Stimulated activated naive B cell treated with anti-CD40 and anti-IgM and Interleukin-4, amounts not matched to agents 10 μg/mL and 1 μg/mL and 100 μg/mL, for 72 hours (primary cell): ENCODE data around the gene MACROD2.

ENCODE experiments used
- ATAC-seq, 2 donors: fragments of 150-1000 bp; cut with Tn5 transposase; replicated peaks; 2 replicates each; pipeline ENCODE4 v1.10.0; 2021; ENCODE audit warnings: moderate library complexity in 1 of 2
- DNase-seq: peaks from one replicate; pipeline ENCODE4 v3.0.0; 2021
- H3K27ac Mint-ChIP-seq: one replicate; pipeline ENCODE4 v1.8.0; 2022; ENCODE audit warnings: mild to moderate bottlenecking, mixed read lengths
- H3K27me3 Mint-ChIP-seq, 2 donors: one replicate each; pipeline ENCODE4 v1.8.0; 2022; ENCODE audit warnings: mixed read lengths in 2 of 2
- H3K36me3 Mint-ChIP-seq, 2 donors: one replicate each; pipeline ENCODE4 v1.8.0; 2022; ENCODE audit warnings: mixed read lengths in 2 of 2, mild to moderate bottlenecking in 1 of 2
- H3K4me1 Mint-ChIP-seq, 2 donors: one replicate each; pipeline ENCODE4 v1.8.0; 2022; ENCODE audit warnings: mixed read lengths in 2 of 2, mild to moderate bottlenecking in 1 of 2
- H3K4me3 Mint-ChIP-seq, 2 donors: one replicate each; pipeline ENCODE4 v1.8.0; 2022; ENCODE audit warnings: mild to moderate bottlenecking in 2 of 2, mixed read lengths in 2 of 2, moderate library complexity in 1 of 2
- H3K9me3 Mint-ChIP-seq, 2 donors: one replicate each; pipeline ENCODE4 v1.8.0; 2022; ENCODE audit warnings: mixed read lengths in 2 of 2, mild to moderate bottlenecking in 1 of 2

Gene MACROD2

DNA sequence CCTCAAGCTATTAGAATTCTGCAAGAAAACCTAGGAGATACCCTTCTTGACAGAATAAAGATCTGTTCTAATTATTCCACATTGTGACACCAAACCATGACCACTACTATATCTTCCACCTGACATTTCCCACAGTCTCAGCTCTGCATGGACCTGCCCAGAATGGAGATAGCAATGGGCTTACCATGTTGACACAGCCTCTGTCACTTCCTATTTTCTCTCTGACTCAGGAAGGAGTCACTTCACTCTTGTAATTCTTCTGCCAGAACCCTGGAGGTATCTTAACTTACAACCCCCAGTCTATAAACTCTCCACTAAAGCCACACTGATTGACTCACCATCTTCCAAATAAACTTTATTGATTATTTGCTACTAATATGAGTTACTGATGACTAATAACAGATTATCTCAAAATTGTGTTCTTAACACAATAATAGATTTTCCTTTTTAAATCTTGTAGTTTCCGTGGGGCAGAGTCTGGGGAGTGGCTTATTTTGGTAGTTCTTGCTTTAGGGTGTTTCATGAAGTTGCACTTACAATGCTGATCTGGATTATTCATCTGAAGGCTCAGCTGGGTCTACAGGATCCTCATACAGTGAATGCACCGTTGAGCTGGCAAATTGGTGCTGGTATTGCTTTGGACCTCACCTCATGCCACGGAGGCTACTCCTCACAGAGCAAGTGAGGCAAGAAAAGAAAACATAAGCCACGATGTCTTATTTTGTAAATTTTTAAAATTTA is 1708.0 kb downstream of the MACROD2 start:
- H3K27me3 Mint-ChIP-seq, result peaks cover 8 to 21% of the 10 kb centered on the region in 2 donors
- H3K4me3 Mint-ChIP-seq, result no peak overlapping the region
- no peak overlapping the region for H3K27ac Mint-ChIP-seq
- H3K36me3 Mint-ChIP-seq, result no peaks in the 10 kb centered on the region
- DNase-seq (no peak), ATAC-seq (peak; percentile 76 to 87)
- H3K4me1 Mint-ChIP-seq, result peaks cover 2 to 6% of the 10 kb centered on the region in 2 donors
- peaks cover 0 to 1% of the 10 kb centered on the region in 2 donors for H3K9me3 Mint-ChIP-seq

DNA sequence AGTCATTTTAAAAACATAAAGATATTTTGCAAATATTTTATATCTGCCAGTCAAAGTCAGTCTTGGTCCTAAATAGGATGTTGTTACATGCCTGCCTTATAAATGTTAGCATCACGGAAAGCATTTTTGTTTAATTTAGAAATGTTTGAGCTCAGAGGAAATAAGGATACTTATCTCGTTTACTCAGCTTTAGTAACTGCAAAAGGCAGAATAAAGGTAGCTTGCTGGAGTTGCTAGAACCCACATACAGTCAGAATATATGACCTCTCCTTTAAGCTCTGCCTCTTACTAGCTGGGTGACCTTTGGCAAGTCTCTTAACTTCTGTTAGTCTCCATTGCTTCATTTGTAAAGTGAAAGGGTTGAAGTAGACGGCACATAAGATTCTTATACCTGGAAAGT is 1710.7 kb downstream of the MACROD2 start:
- no peaks in the 10 kb centered on the region for H3K9me3 Mint-ChIP-seq
- DNase-seq (no peak), ATAC-seq (no peak)
- peaks cover 0 to 4% of the 10 kb centered on the region in 2 donors for H3K27me3 Mint-ChIP-seq
- no peaks in the 10 kb centered on the region for H3K36me3 Mint-ChIP-seq
- no peak overlapping the region for H3K4me3 Mint-ChIP-seq
- H3K4me1 Mint-ChIP-seq, result peaks cover 2 to 12% of the 10 kb centered on the region in 2 donors
- no peak overlapping the region for H3K27ac Mint-ChIP-seq

DNA sequence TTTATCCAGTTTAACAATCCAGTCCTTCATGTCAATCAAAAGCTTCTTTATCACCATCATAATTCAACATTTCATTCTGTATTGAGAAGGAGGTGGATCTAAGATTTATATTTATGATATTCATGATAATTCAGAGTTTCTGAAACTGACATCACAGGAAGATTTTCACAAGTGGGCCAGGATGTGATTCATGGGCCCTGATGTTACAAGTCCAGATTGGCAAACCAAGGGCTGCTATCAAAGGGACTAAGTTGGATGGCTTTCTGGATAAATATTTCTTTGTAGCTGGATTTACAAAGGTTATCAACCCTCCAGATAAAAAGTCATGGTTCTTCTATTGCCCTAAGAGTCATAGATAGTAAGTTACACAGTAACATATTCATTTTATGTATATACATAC is 1711.4 kb downstream of the MACROD2 start:
- Mint-ChIP-seq H3K9me3 (no peaks in the 10 kb centered on the region), H3K36me3 (no peaks in the 10 kb centered on the region), H3K4me3 (no peak overlapping the region), H3K27ac (no peak overlapping the region), H3K27me3 (peaks cover 0 to 4% of the 10 kb centered on the region in 2 donors), H3K4me1 (peaks cover 2 to 12% of the 10 kb centered on the region in 2 donors)
- ATAC-seq (no peak), DNase-seq (no peak)

DNA sequence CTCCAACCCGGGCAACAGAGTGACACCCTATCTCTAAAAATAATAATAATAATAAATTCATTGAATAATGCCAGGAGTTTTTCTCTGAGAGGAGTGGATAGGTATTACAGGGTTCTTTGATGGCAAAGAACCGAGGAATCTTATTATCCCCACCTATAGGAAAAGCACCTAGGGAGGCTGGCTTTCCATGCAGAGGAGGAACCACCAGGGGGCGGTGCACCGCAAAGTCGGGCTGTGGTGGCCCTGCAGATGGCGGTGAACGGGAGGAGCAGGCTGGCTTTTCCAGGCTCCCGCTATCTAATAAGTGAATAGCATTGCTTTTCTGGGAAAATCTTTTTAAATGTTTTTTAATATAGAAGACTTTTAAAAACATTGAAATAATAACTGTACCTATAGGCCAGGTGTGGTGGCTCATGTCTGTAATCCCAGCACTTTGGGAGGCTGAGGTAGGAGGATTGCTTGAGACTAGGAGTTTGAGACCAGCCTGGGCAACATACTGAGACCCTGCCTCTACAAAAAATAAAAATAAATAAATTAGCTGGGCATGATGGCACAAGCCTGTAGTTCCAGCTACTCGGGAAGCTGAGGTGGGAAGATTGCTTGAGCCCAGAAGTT is 1713.8 kb downstream of the MACROD2 start:
- Mint-ChIP-seq H3K4me1 (peaks cover 2 to 5% of the 10 kb centered on the region in 2 donors), H3K27me3 (peaks cover 0 to 4% of the 10 kb centered on the region in 2 donors), H3K4me3 (no peak overlapping the region), H3K27ac (no peak overlapping the region), H3K36me3 (no peaks in the 10 kb centered on the region), H3K9me3 (peaks cover 0 to 5% of the 10 kb centered on the region in 2 donors)
- DNase-seq, result peak; percentile 35
- peak in 1 of 2 donors; percentile 52 for ATAC-seq

DNA sequence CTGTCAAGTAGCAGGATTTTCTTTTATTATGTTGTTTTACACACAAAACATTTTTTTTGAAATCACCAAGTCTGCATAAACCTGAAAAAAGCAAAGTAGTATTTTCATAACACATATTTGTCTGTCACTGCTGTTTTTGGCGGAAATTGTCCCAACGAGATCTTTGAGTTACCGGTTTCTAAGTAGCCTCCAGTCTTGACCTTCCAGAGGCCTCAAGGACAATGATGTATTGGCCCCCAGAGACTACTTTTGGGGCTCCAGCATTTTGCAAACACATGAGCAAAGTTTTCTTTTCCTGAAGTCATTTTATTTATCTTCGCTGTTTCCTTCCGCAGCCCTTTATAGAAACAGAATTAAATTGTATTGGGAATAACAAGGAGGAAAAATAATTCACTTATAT is 1715.3 kb downstream of the MACROD2 start:
- DNase-seq, result no peak
- Mint-ChIP-seq H3K36me3 (no peaks in the 10 kb centered on the region), H3K4me1 (peaks cover 2 to 5% of the 10 kb centered on the region in 2 donors), H3K9me3 (peaks cover 0 to 5% of the 10 kb centered on the region in 2 donors), H3K4me3 (no peak overlapping the region), H3K27ac (no peak overlapping the region), H3K27me3 (peaks cover 0 to 4% of the 10 kb centered on the region in 2 donors)
- no peak for ATAC-seq

DNA sequence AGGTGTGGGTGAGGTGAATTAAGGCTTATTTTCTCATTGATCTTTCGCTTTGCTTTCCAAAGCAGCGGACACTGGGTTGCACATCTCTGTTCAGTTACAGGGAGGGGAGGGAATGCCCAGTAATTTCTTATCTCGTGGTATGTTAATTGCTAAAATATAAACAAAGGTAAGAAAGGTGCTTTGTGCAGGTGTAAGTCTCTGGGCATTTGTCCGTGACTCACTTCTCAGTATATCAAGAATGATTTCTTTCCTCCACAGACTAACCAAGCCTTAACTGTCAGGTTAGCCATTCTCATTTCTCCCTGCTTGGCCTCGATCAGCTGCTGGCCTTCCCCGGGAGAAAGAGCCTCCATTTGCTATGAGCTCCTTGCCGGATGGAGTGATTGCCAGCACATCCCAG is 1715.9 kb downstream of the MACROD2 start:
- H3K4me3 Mint-ChIP-seq, result no peak overlapping the region
- peaks cover 0 to 4% of the 10 kb centered on the region in 2 donors for H3K27me3 Mint-ChIP-seq
- DNase-seq (no peak), ATAC-seq (no peak)
- peaks cover 0 to 5% of the 10 kb centered on the region in 2 donors for H3K9me3 Mint-ChIP-seq
- peaks cover 2 to 5% of the 10 kb centered on the region in 2 donors for H3K4me1 Mint-ChIP-seq
- no peaks in the 10 kb centered on the region for H3K36me3 Mint-ChIP-seq
- no peak overlapping the region for H3K27ac Mint-ChIP-seq

DNA sequence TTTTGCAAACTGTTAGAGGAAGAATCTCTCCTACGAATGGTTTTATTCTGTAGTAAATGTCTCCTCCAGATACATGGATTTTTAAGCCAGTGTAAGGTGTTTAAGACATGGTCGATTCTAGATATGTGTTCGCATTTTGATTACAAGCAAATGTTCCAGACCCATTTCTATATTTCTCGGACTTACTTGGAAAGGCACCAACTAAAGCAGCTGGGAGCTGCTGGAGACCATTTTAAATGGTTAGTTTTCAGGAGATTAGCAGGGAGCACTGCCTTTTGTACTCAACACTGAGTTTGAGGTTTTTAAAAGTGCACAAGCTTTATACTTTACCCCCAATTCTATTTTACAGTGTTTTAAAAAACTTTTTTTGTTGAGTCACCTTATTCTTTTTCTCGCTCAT is 1720.9 kb downstream of the MACROD2 start:
- no peaks in the 10 kb centered on the region for H3K36me3 Mint-ChIP-seq
- DNase-seq, result no peak
- no peak overlapping the region for H3K27ac Mint-ChIP-seq
- H3K27me3 Mint-ChIP-seq, result peaks cover 0 to 3% of the 10 kb centered on the region in 2 donors
- no peak for ATAC-seq
- no peaks in the 10 kb centered on the region for H3K4me1 Mint-ChIP-seq
- peaks cover 0 to 5% of the 10 kb centered on the region in 2 donors for H3K9me3 Mint-ChIP-seq
- no peak overlapping the region for H3K4me3 Mint-ChIP-seq

DNA sequence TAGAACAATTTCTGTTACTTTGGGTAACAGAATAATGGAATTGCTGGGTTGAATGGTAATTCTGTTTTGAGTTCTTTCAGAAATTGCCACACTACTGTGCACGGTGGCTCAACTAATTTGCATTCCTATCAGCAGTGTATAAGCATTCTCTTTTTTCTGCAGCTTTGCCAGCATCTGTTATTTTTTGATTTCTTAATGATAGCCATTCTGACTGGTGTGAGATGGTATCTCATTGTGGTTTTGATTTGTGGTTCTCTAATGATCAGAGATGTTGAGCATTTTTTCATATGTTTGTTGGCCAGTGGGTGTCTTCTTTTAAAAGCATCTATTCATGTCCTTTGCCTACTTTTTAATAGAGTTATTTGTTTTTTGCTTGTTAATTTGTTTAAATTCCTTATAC is 1731.1 kb downstream of the MACROD2 start:
- Mint-ChIP-seq H3K27me3 (peaks cover 0 to 30% of the 10 kb centered on the region in 2 donors), H3K4me3 (no peak overlapping the region), H3K27ac (no peak overlapping the region), H3K36me3 (peaks cover 0 to 5% of the 10 kb centered on the region in 2 donors), H3K4me1 (no peaks in the 10 kb centered on the region), H3K9me3 (peaks cover 8% of the 10 kb centered on the region in 2 donors)
- ATAC-seq (no peak), DNase-seq (no peak)

DNA sequence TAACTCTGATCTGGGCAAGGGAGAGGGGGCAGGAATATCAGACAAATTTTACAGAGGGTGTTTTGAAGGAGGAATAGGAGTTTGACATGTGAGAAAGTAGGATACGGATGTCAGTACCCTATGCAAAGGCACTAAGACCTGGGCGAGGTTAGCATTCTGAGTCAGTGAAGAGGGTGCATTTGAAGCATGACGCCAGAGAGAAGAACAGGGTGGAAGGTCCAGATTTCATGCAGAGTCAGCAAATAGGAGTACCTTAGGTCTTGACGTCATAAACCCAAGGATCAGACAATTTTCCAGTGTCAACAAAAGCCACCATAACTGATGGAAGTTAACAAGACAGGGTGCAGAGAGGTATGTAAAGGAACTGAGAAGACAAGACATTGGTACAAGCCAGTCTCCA is 1738.7 kb downstream of the MACROD2 start:
- no peaks in the 10 kb centered on the region for H3K4me1 Mint-ChIP-seq
- no peak overlapping the region for H3K4me3 Mint-ChIP-seq
- no peaks in the 10 kb centered on the region for H3K36me3 Mint-ChIP-seq
- H3K9me3 Mint-ChIP-seq, result peaks cover 3 to 8% of the 10 kb centered on the region in 2 donors
- no peak for ATAC-seq
- no peak overlapping the region for H3K27ac Mint-ChIP-seq
- no peak for DNase-seq
- peaks cover 6 to 23% of the 10 kb centered on the region in 2 donors for H3K27me3 Mint-ChIP-seq

DNA sequence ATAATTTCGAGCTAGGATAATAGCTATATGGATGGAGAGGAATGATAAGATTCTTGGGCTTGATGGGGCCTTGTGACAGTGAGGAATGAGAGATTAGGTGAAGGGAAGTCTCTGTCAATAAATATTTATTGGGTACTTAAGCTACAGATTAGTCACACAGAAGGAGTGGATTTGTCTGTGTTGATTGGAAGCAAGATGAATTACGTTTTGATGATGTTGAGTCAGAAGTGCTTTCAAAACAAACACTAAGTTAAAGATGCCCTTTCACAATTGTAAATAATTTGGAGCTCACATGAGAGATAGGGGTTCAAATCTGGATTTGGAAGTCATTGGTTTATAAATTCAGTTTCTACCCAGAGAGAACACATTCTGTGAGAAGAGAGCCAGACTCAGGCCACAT is 1743.7 kb downstream of the MACROD2 start:
- no peaks in the 10 kb centered on the region for H3K4me1 Mint-ChIP-seq
- H3K27ac Mint-ChIP-seq, result no peak overlapping the region
- peaks cover 2 to 3% of the 10 kb centered on the region in 2 donors for H3K27me3 Mint-ChIP-seq
- no peak overlapping the region for H3K4me3 Mint-ChIP-seq
- H3K9me3 Mint-ChIP-seq, result no peaks in the 10 kb centered on the region
- H3K36me3 Mint-ChIP-seq, result no peaks in the 10 kb centered on the region
- no peak for DNase-seq
- no peak for ATAC-seq

DNA sequence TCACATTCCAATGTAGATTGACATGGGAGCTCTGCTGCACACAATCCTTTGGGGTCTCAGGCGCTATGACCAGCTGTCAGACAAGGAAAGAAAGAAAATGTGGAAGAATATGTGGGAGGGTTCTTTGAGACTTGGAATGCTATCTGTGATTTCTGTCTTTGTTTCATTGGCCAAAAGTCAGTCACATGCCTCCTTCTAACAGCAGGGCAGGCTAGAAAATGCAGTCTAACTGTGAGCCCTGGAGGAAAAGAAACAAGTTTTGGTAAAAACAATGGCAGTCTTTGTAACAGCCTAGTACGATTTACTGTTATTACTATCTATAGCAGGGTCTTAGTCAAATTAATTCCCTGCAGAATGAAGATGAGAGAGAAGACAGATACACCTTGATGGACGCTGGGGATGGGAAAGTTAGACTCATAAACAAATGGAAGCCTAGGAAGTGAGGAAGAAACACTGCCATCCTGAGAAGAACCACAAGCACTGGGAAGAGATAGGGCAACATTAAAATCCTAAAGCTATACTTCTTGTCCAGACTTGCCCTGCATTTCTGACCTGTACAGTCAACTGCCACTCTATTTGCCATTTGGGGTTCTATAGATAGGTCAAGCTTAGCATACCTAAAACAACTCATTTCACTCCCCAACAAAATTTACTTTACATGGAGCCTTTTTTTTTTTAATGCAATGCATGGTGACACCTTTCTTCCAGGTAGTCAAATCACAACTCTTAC is 1744.9 kb downstream of the MACROD2 start:
- Mint-ChIP-seq H3K36me3 (no peaks in the 10 kb centered on the region), H3K9me3 (no peaks in the 10 kb centered on the region), H3K27me3 (no peaks in the 10 kb centered on the region), H3K27ac (no peak overlapping the region), H3K4me3 (no peak overlapping the region), H3K4me1 (no peaks in the 10 kb centered on the region)
- ATAC-seq, result no peak
- no peak for DNase-seq

DNA sequence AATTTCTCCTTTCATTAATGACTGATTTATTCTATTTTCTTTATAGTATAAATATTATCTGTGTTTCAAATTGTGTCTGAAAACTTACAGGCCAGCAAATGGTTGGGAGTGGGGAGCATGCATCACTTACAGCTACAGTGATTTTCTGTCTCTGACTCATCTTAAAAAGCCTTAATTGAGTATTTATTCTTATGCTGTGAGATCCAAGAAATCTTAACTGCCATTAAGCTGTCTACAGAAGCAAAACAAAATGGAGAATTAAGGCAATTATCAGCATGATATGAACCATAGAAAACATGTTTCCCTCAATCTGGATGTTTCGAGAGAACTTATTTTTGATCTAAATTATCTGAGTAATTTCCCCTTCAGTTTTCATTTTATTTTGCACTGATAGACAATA is 1746.8 kb downstream of the MACROD2 start:
- H3K27ac Mint-ChIP-seq, result no peak overlapping the region
- no peak for ATAC-seq
- no peaks in the 10 kb centered on the region for H3K27me3 Mint-ChIP-seq
- peaks cover 4% of the 10 kb centered on the region in 2 donors for H3K9me3 Mint-ChIP-seq
- peaks cover 0 to 4% of the 10 kb centered on the region in 2 donors for H3K36me3 Mint-ChIP-seq
- H3K4me3 Mint-ChIP-seq, result no peak overlapping the region
- no peaks in the 10 kb centered on the region for H3K4me1 Mint-ChIP-seq
- DNase-seq, result no peak

DNA sequence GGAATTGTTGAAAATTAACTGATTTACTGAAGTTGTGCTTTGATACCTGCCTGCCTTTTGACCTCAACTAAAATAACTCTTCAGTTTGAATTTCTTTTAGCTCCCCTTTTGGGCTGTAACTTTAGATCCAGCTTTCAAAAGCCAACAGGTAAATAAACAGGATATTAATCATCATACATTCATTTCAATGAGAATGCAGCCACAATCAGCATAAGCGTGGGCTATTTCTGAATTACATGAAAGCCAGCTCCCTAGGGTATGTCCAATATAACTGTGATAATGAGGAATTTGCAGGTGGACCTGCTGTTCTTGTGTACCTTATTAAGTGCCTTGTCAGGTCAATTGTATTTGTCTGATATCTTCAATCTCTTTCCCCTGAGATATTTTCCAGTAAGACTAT is 1747.3 kb downstream of the MACROD2 start:
- Mint-ChIP-seq H3K27ac (no peak overlapping the region), H3K4me1 (no peaks in the 10 kb centered on the region), H3K27me3 (no peaks in the 10 kb centered on the region), H3K9me3 (peaks cover 4 to 5% of the 10 kb centered on the region in 2 donors), H3K36me3 (peaks cover 0 to 5% of the 10 kb centered on the region in 2 donors), H3K4me3 (no peak overlapping the region)
- no peak for DNase-seq
- no peak for ATAC-seq

DNA sequence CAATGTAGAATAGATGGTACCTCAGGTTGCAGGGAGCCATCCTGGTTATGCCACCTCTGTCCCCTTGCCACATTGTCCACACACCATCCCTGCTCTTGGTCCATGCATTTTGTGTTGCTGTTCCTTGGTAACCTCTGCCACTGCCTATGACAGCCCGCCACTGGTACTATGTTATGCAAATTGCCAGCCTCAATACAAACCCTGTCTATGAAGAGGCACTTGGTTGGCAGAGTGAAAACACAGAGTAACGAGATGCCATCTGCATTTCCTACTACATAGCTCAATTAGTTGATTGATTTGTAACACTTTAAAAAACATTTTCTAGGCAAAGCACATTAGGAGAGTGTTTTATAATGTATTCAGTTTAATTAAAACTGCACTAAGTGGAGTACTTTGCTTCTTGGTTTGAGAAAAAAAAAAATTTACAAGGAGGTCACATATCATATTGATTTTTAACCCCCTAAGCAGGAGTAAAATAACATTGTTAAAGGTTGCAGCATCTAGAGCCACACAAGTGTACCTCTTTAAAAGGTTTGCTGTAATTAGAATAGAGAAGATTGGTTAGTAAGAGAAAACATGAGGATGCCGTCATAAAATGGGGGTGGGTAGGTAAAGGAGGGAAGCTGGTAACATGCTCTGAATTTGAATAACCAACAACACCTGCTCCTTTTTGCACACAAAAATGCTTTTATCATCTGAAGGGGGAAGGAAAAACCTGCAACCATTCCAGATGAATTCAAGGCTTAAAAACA is 1760.9 kb downstream of the MACROD2 start:
- no peak overlapping the region for H3K4me3 Mint-ChIP-seq
- H3K4me1 Mint-ChIP-seq, result peaks cover 11 to 21% of the 10 kb centered on the region in 2 donors
- no peaks in the 10 kb centered on the region for H3K36me3 Mint-ChIP-seq
- no peak for DNase-seq
- H3K27me3 Mint-ChIP-seq, result peaks cover 7 to 8% of the 10 kb centered on the region in 2 donors
- H3K27ac Mint-ChIP-seq, result no peak overlapping the region
- peak in 1 of 2 donors; percentile 46 for ATAC-seq
- no peaks in the 10 kb centered on the region for H3K9me3 Mint-ChIP-seq
